DND-41 (cell line): Measurements from ENCODE around the gene ABCF2.
A peak's percentile ranks its signal among the peaks of the same experiment; 100 is the strongest.

Experiments used
- ATAC-seq: fragments of 200-7000 bp; cut with Tn5 transposase; 3 replicates; pipeline ENCODE4 v1.9.1; 2021; ENCODE audit warnings: low read depth; ENCODE audit not compliant: insufficient read depth
- DNase-seq: peaks from one replicate; pipeline ENCODE4 v3.0.0-alpha.2; 2020
- H2AFZ ChIP-seq: 2 replicates; pipeline ENCODE4 v1.6.0; 2012; ENCODE audit warnings: low read depth, low read length
- H3K27ac ChIP-seq: 2 replicates; pipeline ENCODE4 v1.5.1; 2012; ENCODE audit warnings: low read length, inconsistent platforms
- H3K27me3 ChIP-seq: fragments of 200-600 bp; sonication (generic); 2 replicates; pipeline ENCODE4 v1.6.0; 2012; ENCODE audit warnings: low read length, mild to moderate bottlenecking, inconsistent platforms; ENCODE audit not compliant: insufficient read depth, poor library complexity
- H3K36me3 ChIP-seq: 2 replicates; pipeline ENCODE4 v1.5.1; 2012; ENCODE audit warnings: low read length, inconsistent platforms; ENCODE audit not compliant: insufficient read depth
- H3K4me1 ChIP-seq: 2 replicates; pipeline ENCODE4 v1.5.1; 2012; ENCODE audit warnings: mild to moderate bottlenecking, low read length; ENCODE audit not compliant: insufficient read depth
- H3K4me2 ChIP-seq: 2 replicates; pipeline ENCODE4 v1.6.0; 2012; ENCODE audit warnings: mild to moderate bottlenecking, moderate library complexity, low read length, inconsistent platforms; ENCODE audit not compliant: insufficient read depth
- H3K4me3 ChIP-seq, 2 experiments: fragments of 200-600 bp in 1 of 2; shearing (Covaris generic) in 1 of 2; 2 replicates each; pipeline ENCODE4 v1.5.1; 2012 to 2016; ENCODE audit warnings: inconsistent platforms in 2 of 2, low read length in 2 of 2, mild to moderate bottlenecking in 2 of 2, low read depth in 1 of 2, moderate library complexity in 1 of 2
- H3K79me2 ChIP-seq: 2 replicates; pipeline ENCODE4 v1.6.0; 2012; ENCODE audit warnings: low read length, inconsistent platforms; ENCODE audit not compliant: insufficient read depth
- H3K9ac ChIP-seq: 2 replicates; pipeline ENCODE4 v1.6.0; 2012; ENCODE audit warnings: low read depth, mild to moderate bottlenecking, inconsistent platforms, low read length, moderate library complexity
- H3K9me3 ChIP-seq: 2 replicates; pipeline ENCODE4 v1.5.1; 2012; ENCODE audit warnings: low read length, moderate library complexity, mild to moderate bottlenecking, inconsistent platforms; ENCODE audit not compliant: insufficient read depth, severe bottlenecking
- H4K20me1 ChIP-seq: 2 replicates; pipeline ENCODE4 v1.6.0; 2012; ENCODE audit warnings: low read length; ENCODE audit not compliant: insufficient read depth
- CTCF ChIP-seq: IDR thresholded peaks from 2 replicates; pipeline ENCODE4 v1.5.1; 2012; ENCODE audit warnings: borderline replicate concordance, low read length, moderate library complexity, mild to moderate bottlenecking; ENCODE audit not compliant: poor library complexity, severe bottlenecking; ENCODE audit errors: extremely low read depth
- EZH2 ChIP-seq: IDR thresholded peaks from 3 replicates; pipeline ENCODE4 v1.6.1; 2012; ENCODE audit warnings: borderline replicate concordance, low read depth, mild to moderate bottlenecking, moderate library complexity, low read length, inconsistent platforms; ENCODE audit not compliant: severe bottlenecking

Gene ABCF2

GRCh38 chr7:151251689-151252560 lies 24.9 kb upstream of the ABCF2 start:
- Histone ChIP-seq H3K4me2 (peak overlapping the region; percentile 57), H3K36me3 (no peaks in the 10 kb centered on the region), H2AFZ (peak overlapping the region; percentile 54), H3K9ac (peak overlapping the region; percentile 28; the same call in 1 of the 2 replicates), H3K4me1 (peaks cover 33% of the 10 kb centered on the region), H3K27ac (no peak overlapping the region), H3K79me2 (no peaks in the 10 kb centered on the region), H3K4me3 (peak overlapping the region in 1 of 2 experiments; percentile 48; a peak in 2 of 4 replicates), H4K20me1 (peaks cover 28% of the 10 kb centered on the region), H3K9me3 (no peaks in the 10 kb centered on the region), H3K27me3 (peaks cover 92% of the 10 kb centered on the region)
- DNase-seq: peak; percentile 70
- peak; percentile 72 for ATAC-seq
- TF ChIP-seq CTCF (no peak), EZH2 (peak; percentile 74)

- ATAC-seq (peak; percentile 22), DNase-seq (no peak)
- Histone ChIP-seq H3K27me3 (peaks cover 93% of the 10 kb centered on the region), H3K4me3 (peak overlapping the region in 1 of 2 experiments; percentile 48; a peak in 2 of 4 replicates), H3K36me3 (no peaks in the 10 kb centered on the region), H3K79me2 (no peaks in the 10 kb centered on the region), H3K9ac (peak overlapping the region; percentile 28; the same call in 1 of the 2 replicates), H3K9me3 (no peaks in the 10 kb centered on the region), H3K4me1 (peaks cover 33% of the 10 kb centered on the region), H4K20me1 (peaks cover 32% of the 10 kb centered on the region), H3K4me2 (peak overlapping the region; percentile 57), H3K27ac (no peak overlapping the region), H2AFZ (peak overlapping the region; percentile 54)
- TF ChIP-seq EZH2: peak; percentile 94
- no peak for TF ChIP-seq CTCF
Measured at GRCh38 chr7:151251328-151251688, 24.3 kb upstream of the ABCF2 start.

- TF ChIP-seq CTCF: no peak
- TF ChIP-seq EZH2: no peak
- Histone ChIP-seq H3K4me1 (peaks cover 33% of the 10 kb centered on the region), H3K9ac (no peak overlapping the region), H3K27me3 (peaks cover 99% of the 10 kb centered on the region), H3K4me3 (no peak overlapping the region), H3K4me2 (no peak overlapping the region; the same call in 1 of the 2 replicates), H3K9me3 (no peaks in the 10 kb centered on the region), H3K27ac (no peak overlapping the region), H4K20me1 (peaks cover 34% of the 10 kb centered on the region), H3K79me2 (no peaks in the 10 kb centered on the region), H2AFZ (no peak overlapping the region), H3K36me3 (no peaks in the 10 kb centered on the region)
- no peak for DNase-seq
- ATAC-seq: no peak
Measured at GRCh38 chr7:151250181-151251132, 23.5 kb upstream of the ABCF2 start.
